Sigmoid colon (tissue), 7 donors: ENCODE data around the gene CLCN7. TPM values are rescaled to one million over a fixed set of nuclear protein-coding genes. Genes with fewer than 3 reads are reported as not detected.
"Not testable (repeated sequence)": the region's sequence is repeated elsewhere in the genome, so short reads cannot be mapped to it uniquely, and the experiment has no call there.

Experiments used
- DNase-seq: peaks from one replicate; pipeline ENCODE4 v3.0.0-alpha.2; 2019
- H3K27ac ChIP-seq, 4 donors: fragments of 200-600 bp; sonication (generic); one replicate each; pipeline ENCODE4 v1.5.1; 2016 to 2019; ENCODE audit warnings: mild to moderate bottlenecking in 1 of 4
- H3K27me3 ChIP-seq, 3 donors: fragments of 200-600 bp; sonication (generic); one replicate each; pipeline ENCODE4 v1.5.1; 2019; ENCODE audit warnings: mild to moderate bottlenecking in 1 of 3
- H3K36me3 ChIP-seq, 4 donors: fragments of 200-600 bp; sonication (generic); one replicate each; pipeline ENCODE4 v1.5.1; 2016 to 2019
- H3K4me1 ChIP-seq, 4 donors: fragments of 200-600 bp; sonication (generic); one replicate each; pipeline ENCODE4 v1.5.1; 2017 to 2019
- H3K4me3 ChIP-seq, 4 donors: fragments of 200-600 bp; sonication (generic); one replicate each; pipeline ENCODE4 v1.5.1; 2017 to 2019; ENCODE audit warnings: mild to moderate bottlenecking in 2 of 4, moderate library complexity in 1 of 4
- H3K9me3 ChIP-seq, 4 donors: fragments of 200-600 bp in 3 of 4; sonication (generic) in 3 of 4; one replicate each; pipeline versions ENCODE4 v1.5.1 to v1.6.1; 2013 to 2019
- EP300 ChIP-seq, 4 donors: sonication (generic); formaldehyde crosslinking; IDR thresholded peaks; one replicate each; pipeline ENCODE4 v1.6.1; 2017; ENCODE audit warnings: antibody characterized with exemption in 4 of 4
- POLR2A ChIP-seq, 2 donors: fragments of 450-650 bp; IDR thresholded peaks; one replicate each; pipeline ENCODE4 v1.6.1; 2016; ENCODE audit warnings: antibody characterized with exemption in 2 of 2, mild to moderate bottlenecking in 2 of 2, moderate library complexity in 2 of 2
- POLR2AphosphoS5 ChIP-seq, 4 donors: sonication (generic); formaldehyde crosslinking; IDR thresholded peaks; one replicate each; pipeline ENCODE4 v1.6.1; 2017; ENCODE audit warnings: antibody characterized with exemption in 4 of 4
- WGBS, 2 donors: extraction: QIAGEN DNeasy Blood & Tissue Kit; methylation state at CpG; one replicate each; pipeline ENCODE4 v1.1.7; 2013; 5-methylcytosine and 5-hydroxymethylcytosine counted together
- intact Hi-C: fragments of 100-400 bp; cut with DNase I; formaldehyde crosslinking; loops from one replicate; pipeline ENCODE4 v1.15.1; 2023
- polyA plus RNA-seq, 3 donors: library from polyadenylated mRNA; stranded (reverse); fragments of 200-250 nt; gene quantifications; one replicate each; pipeline ENCODE4 v1.2.3, GENCODE V29; 2013
- total RNA-seq, 4 donors: library from RNA; depleted of rRNA; stranded (reverse); fragments of >200 nt; gene quantifications; one replicate each; pipeline ENCODE4 v1.1.0, GENCODE V29; 2016
- TF ChIP-seq, protein P1 (sequence below), 4 experiments: fragments of 450-650 bp in 3 of 4; fragments of 200-600 bp in 1 of 4; IDR thresholded peaks; one replicate each; pipeline ENCODE4 v1.5.1; 2016 to 2019; ENCODE audit warnings: antibody characterized with exemption in 4 of 4, mild to moderate bottlenecking in 3 of 4, moderate library complexity in 2 of 4
- donor health status: healthy with polysubstance abuse.
- donor health status: Bipolar disorder and iron deficiency.
- donor health status: healthy.

CLCN7 gene
- total and polyA plus RNA-seq, 7 donors, result 4.2 to 78.7 (median 38.7) TPM

DNA sequence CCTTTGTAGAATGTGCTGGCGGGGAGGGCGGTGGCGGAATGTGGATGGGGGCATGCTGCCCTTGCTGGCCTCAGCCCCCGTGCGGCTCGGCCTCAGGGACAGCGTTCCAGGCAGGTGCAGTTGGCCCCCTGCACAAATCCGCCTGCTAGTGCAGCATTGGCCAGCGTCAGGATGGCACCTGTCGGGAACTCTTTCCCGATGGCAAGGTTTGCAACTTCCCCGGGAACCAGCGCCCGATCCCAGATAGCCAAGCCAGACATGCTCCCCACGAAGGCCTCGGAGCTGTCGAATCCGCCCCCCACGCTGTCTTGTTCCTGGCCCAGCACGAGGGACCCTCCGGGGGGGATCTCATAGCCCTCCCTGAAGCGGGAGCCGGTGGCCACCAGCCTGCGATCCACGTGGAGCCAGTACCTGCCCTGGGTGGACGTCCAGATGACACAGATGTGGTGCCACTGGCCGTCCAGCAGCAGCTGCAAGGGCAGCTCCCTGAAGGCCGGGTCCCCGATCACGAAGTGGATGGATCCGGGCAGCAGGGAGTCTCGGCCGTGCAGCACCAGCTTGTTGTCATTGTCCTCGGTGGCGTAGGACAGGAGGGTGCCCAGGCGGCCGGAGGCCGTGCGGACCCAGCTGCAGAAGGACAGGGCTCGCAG is 11.1 kb upstream of the CLCN7 start:
- Histone ChIP-seq H3K4me3 (no peak overlapping the region), H3K4me1 (no peaks in the 10 kb centered on the region), H3K27me3 (no peaks in the 10 kb centered on the region), H3K27ac (no peak overlapping the region), H3K36me3 (no peaks in the 10 kb centered on the region), H3K9me3 (no peaks in the 10 kb centered on the region)
- TF ChIP-seq, protein P1, sequence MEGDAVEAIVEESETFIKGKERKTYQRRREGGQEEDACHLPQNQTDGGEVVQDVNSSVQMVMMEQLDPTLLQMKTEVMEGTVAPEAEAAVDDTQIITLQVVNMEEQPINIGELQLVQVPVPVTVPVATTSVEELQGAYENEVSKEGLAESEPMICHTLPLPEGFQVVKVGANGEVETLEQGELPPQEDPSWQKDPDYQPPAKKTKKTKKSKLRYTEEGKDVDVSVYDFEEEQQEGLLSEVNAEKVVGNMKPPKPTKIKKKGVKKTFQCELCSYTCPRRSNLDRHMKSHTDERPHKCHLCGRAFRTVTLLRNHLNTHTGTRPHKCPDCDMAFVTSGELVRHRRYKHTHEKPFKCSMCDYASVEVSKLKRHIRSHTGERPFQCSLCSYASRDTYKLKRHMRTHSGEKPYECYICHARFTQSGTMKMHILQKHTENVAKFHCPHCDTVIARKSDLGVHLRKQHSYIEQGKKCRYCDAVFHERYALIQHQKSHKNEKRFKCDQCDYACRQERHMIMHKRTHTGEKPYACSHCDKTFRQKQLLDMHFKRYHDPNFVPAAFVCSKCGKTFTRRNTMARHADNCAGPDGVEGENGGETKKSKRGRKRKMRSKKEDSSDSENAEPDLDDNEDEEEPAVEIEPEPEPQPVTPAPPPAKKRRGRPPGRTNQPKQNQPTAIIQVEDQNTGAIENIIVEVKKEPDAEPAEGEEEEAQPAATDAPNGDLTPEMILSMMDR (IDR thresholded peaks at IDR 0.05), result no peak
- TF ChIP-seq POLR2A (IDR thresholded peaks at IDR 0.05) (no peak), EP300 (IDR thresholded peaks at IDR 0.05) (no peak), POLR2AphosphoS5 (IDR thresholded peaks at IDR 0.05) (no peak)
- intact Hi-C loops, result no loop called here
- 92 to 93% methylated on average over 40 of the region's 40 CpGs for WGBS, 2 donors
- DNase-seq, result no peak

DNA sequence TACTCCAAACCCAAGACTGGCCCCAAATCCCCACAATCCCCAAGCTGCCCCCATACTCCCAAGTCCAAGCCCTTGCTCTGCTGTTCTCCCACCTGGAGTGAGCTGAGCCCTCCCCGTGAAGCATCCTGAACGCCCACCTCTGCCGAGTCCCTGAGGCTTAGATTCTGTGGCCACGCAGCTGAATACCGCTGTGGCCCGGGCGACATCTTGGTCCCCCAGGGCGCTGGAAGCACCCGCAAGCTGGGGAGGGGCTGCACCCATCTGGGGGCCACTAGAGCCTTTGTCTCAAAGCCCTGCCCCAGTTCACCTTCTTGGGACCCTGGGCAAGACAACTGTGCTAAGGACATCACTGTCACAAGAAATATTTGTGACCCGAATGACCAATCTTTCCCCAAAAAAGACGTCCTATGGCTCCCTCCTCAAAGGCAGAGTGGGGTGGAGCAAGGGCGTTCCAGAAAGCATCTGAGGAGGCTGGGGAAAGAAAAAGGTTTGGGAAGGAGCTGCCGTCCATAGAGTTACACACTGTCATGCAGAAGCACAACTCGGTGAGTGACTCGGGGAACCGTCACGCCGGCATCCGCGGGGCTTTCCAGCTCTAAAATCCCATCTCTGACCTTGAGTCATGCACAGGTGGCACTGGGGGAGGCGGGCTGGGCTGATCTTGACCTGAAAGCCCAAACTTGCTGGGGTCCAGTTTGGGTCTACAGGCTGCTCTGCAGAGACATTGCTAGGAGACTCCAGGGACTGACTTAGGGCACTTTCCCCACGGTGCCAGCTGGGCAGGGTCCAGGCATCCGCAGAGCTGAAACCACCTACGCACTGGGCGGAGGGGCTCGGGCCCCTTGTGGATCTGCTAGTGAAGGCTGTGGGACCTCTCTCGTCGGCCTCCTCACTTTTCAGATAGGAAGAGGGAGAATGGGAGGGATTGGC is 7.3 kb upstream of the CLCN7 start:
- Histone ChIP-seq H3K9me3 (no peaks in the 10 kb centered on the region), H3K27ac (no peak overlapping the region), H3K27me3 (no peaks in the 10 kb centered on the region), H3K4me1 (no peaks in the 10 kb centered on the region), H3K4me3 (no peak overlapping the region), H3K36me3 (no peaks in the 10 kb centered on the region)
- WGBS, 2 donors, result 82 to 83% methylated on average over 28 of the region's 28 CpGs
- TF ChIP-seq EP300 (IDR thresholded peaks at IDR 0.05), result no peak
- TF ChIP-seq, protein P1 (IDR thresholded peaks at IDR 0.05), result no peak
- DNase-seq, result no peak
- intact Hi-C loops, result no loop called here

DNA sequence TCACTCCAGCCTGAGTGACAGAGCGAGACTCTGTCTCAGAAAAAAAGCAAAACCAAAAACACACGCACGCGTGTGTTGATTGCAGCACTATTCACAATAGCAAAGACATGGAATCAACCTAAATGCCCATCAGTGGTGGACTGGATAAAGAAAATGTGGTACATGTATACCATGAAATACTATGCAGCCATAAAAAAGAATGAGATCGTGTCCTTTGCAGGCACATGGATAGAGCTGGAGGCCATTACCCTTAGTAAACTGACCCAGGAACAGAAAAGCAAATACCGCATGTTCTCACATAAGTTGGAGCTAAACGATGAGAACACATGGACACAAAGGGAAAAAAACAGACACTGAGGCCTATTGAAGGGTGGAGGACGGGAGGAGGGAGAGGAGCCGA is 4.1 kb upstream of the CLCN7 start:
- H3K36me3 ChIP-seq, H3K27me3 ChIP-seq, H3K9me3 ChIP-seq, intact Hi-C loops, DNase-seq, H3K4me3 ChIP-seq, H3K27ac ChIP-seq: not testable (repeated sequence)
- H3K4me1 ChIP-seq, result peaks cover 0 to 15% (median 12%) of the 10 kb centered on the region in 4 donors
- 95% methylated on average over 9 of the region's 9 CpGs for WGBS, 2 donors

DNA sequence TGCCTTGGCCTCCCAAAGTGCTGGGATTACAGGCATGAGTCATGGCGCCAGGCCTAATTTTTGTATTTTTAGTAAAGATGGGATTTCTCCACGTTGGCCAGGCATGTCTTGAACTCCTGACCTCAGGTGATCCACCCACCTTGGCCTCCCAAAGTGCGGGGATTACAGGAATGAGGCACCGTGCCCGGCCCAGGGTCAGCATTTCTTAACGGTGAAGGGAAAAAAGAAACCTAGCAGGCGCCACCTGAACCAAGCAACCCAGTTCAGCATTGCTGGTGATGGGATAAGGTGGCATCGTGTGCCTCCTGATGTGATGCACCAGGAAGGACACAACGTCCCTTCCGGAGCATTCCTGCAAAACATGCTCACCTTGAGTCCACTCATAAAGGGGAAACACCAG is 2.2 kb upstream of the CLCN7 start:
- no peaks in the 10 kb centered on the region for H3K27me3 ChIP-seq
- peaks cover 0 to 27% (median 24%) of the 10 kb centered on the region in 4 donors for H3K4me1 ChIP-seq
- H3K9me3 ChIP-seq, result no peaks in the 10 kb centered on the region
- DNase-seq, result no peak
- no peaks in the 10 kb centered on the region for H3K36me3 ChIP-seq
- H3K27ac ChIP-seq, result no peak overlapping the region
- WGBS, 2 donors, result 90 to 91% methylated on average over 10 of the region's 10 CpGs
- H3K4me3 ChIP-seq, result no peak overlapping the region
- TF ChIP-seq, protein P1 (IDR thresholded peaks at IDR 0.05), result no peak
- no peak for TF ChIP-seq POLR2AphosphoS5 (IDR thresholded peaks at IDR 0.05)
- TF ChIP-seq EP300 (IDR thresholded peaks at IDR 0.05), result no peak
- intact Hi-C loops, result no loop called here

DNA sequence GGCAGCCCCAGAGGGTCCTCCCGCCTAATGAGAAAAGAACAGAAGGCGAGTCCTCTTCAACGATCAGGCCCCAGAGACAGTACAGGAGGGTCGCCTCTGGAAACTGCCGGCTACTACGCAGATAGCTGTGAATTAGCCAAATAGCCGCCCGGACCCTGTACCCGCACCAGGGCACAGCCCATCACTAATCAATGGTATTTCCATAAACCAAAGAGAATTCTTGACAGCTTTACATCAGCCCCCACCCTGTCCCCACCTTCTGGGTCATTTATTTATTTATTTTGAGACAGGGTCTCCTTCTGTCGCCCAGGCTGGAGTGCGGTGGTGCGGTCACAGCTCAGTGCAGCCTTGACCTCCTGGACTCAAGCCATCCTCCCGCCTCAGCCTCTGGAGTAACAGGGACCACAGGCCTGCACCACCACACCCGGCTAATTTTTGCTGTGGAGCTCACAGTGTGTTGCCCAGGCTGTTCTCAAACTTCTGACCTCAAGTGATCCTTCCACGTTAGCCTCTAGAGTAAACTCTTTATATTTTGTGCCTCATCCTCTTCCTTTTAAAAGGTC is 805 bp upstream of the CLCN7 start:
- Histone ChIP-seq H3K27me3 (no peaks in the 10 kb centered on the region), H3K9me3 (no peaks in the 10 kb centered on the region), H3K27ac (peak overlapping the region; percentile 86 to 94 (median 92)), H3K4me3 (peak overlapping the region; percentile 60 to 92 (median 84)), H3K4me1 (peaks cover 0 to 38% (median 29%) of the 10 kb centered on the region in 4 donors), H3K36me3 (no peaks in the 10 kb centered on the region)
- no peak for DNase-seq
- WGBS, 2 donors, result 68 to 69% methylated on average over 15 of the region's 15 CpGs
- intact Hi-C loops, result loop anchor here (1.0 kb wide), 1 partner anchor 57 kb away; no protein-coding TSS in a partner anchor
- TF ChIP-seq POLR2AphosphoS5 (IDR thresholded peaks at IDR 0.05), result no peak
- TF ChIP-seq, protein P1 (IDR thresholded peaks at IDR 0.05), result no peak
- TF ChIP-seq POLR2A (IDR thresholded peaks at IDR 0.05), result no peak
- TF ChIP-seq EP300 (IDR thresholded peaks at IDR 0.05), result no peak
